Muscle of leg (tissue), 11 donors: ENCODE results near the gene MMEL1. TPM values are rescaled to one million over a fixed set of nuclear protein-coding genes. Genes with fewer than 3 reads are reported as not detected.

Experiments used
- DNase-seq: peaks from one replicate; pipeline ENCODE4 v3.0.0; 2013
- H3K27ac ChIP-seq: one replicate; pipeline ENCODE4 v1.5.1; 2013; ENCODE audit warnings: mild to moderate bottlenecking, low read length, control low read depth
- H3K27me3 ChIP-seq: one replicate; pipeline ENCODE4 v1.6.1; 2013; ENCODE audit warnings: low read length; ENCODE audit not compliant: control insufficient read depth, insufficient read depth
- H3K36me3 ChIP-seq: one replicate; pipeline ENCODE4 v1.6.1; 2013; ENCODE audit warnings: low read length; ENCODE audit not compliant: control insufficient read depth, insufficient read depth
- H3K4me1 ChIP-seq: one replicate; pipeline ENCODE4 v1.6.1; 2013; ENCODE audit warnings: low read length; ENCODE audit not compliant: control insufficient read depth, insufficient read depth
- H3K4me3 ChIP-seq: one replicate; pipeline ENCODE4 v1.5.1; 2013; ENCODE audit warnings: low read length, control low read depth
- H3K9me3 ChIP-seq: replicated peaks from 2 replicates; pipeline ENCODE4 v1.6.1; 2013; ENCODE audit warnings: low read depth, low read length; ENCODE audit not compliant: control insufficient read depth
- WGBS: methylation state at CpG from one replicate; pipeline ENCODE4 v1.1.5; 2013; ENCODE audit warnings: missing lambda C conversion rate; ENCODE audit not compliant: insufficient coverage; 5-methylcytosine and 5-hydroxymethylcytosine counted together
- polyA plus RNA-seq, 8 donors: library from polyadenylated mRNA; unstranded; fragments of 120-200 nt; gene quantifications; one replicate each; pipeline versions ENCODE4 v1.2.1 to v1.2.3, GENCODE V29; 2013; ENCODE audit warnings: inconsistent platforms in 1 of 8, low replicate concordance in 1 of 8; ENCODE audit not compliant: insufficient read length in 8 of 8, insufficient read depth in 1 of 8
- total RNA-seq: library from RNA; stranded (reverse); fragments of 120-200 nt; gene quantifications from one replicate; pipeline ENCODE4 v1.2.4, GENCODE V29; 2013

MMEL1 gene
- total and polyA plus RNA-seq, 9 donors = 0.29 to 1.2 (median 0.61) TPM

DNA sequence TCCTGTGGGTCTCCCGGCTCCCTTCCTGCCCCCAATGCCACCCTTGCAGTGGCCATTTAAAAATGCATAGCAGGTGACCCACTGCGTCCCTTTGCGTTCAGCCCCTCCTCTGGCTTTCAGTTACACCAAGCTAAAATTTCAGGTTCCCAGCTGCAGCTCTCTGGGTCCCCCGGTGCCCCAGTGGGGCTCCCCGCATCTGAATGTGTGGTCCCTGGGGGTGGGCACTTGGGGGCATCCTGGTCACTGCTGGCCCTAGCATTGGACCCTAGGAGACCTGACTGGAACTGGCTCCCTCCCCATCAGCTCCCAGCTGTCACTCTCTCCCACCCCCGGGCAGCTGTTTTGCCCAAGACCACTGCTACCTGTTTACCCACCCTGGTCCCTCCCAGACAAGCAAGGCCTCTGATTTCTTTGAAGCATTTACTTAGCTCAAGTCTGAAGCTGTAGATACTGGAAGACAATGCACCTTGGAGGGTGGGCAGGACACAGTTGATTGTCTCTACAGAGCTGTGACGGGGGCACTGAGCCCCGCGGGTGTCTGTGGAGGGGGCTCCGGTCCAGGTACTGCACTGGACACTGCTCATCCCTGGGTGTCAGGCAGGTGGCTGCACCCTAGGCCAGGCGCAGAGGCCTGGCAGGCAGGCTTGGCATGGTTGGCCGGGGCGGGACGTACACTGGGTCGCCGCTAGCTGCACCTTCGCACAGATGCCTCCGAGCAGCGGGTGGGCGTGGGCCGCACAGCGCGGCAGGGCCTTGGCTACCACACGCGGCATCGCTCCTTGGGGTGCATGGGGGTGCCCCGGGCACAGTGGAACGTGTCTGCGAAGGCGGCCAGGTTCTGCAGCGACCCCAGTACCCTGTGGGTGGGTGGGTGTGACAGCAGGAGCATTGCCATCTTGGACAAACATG is 42.3 kb downstream of the MMEL1 start:
- Histone ChIP-seq H3K27me3 (no peaks in the 10 kb centered on the region), H3K4me1 (peaks cover 24% of the 10 kb centered on the region), H3K4me3 (no peak overlapping the region), H3K36me3 (peaks cover 6% of the 10 kb centered on the region), H3K27ac (no peak overlapping the region), H3K9me3 (no peaks in the 10 kb centered on the region)
- 92% methylated on average over 21 of the region's 31 CpGs for WGBS
- DNase-seq = no peak

DNA sequence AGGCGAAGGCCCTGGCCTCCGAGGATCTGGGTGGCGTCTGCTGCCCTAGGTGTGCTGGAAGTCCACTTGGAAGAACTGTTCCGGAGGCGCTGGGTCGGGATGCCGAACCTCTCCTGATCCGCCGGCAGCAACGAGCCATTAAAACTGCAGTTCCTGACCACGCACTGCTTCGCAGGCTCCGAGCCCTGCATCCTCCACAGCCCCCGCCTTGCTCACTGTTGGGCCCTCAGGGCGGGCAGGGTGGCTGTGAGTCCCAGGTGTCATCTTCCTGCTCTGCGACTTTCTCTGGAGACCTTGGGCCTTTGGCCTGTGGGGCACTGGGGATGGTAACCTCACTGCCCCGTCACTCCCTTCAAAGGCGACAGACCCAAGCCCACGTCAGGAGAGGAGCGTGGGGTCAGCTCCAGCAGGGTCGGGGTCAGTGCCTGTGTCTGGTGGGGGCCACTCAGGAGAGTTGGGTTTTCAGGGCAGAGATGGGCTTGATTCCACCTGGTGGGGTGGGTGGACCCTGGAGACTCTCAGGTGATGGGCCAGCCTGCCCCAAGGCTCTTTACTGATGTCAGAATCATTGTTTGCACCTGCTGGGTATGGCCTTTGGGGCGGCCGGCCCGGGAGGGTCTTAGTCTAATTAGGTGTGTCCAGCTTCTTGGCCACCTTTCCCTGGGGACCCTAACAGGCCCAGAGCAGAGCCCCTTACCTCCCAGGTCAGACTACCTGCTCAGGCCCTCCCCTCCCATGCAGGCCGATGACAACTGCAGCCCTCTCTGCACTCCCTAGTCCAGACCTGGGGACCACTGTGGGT is 43.2 kb downstream of the MMEL1 start:
- 90% methylated on average over 22 of the region's 25 CpGs for WGBS

DNA sequence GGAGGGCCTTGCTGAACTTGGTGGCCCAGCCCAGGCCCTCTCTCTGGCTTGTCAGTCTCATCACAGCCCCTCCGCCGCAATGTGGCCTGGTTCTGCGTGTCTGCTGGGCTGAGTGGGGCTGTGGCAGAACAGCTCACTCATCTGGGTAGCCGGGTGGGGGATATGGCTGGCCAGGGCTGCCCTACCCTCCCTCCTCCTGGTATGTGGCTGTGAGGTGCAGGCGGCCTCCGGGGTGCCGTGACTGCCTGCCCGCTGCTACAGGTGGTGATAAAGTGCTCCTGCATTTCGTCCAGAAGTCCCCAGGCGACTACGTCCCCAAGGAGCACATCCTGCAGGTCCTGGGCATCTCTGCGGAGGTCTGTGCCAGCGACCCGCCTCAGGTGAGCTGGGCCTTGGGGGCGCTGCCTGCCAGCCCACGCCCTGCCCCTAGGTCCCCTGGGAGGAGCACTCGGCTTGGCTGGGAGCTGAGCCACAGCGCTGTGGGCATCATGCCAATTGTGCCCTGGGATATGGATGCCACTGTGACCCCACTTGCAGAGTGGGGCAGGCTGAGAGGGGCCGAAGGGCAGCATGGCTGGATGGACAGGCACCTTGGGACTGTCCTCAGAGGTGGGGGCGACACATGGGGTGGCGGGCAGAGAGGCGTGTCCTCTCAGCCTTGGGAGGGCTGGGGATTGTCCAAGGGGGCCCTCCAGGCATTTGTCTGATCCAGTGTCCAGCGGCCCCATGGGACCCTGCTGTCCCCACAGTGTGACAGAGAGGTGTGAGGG is 44.0 kb downstream of the MMEL1 start:
- Histone ChIP-seq H3K27ac (no peak overlapping the region), H3K4me1 (peaks cover 28% of the 10 kb centered on the region), H3K9me3 (no peaks in the 10 kb centered on the region), H3K27me3 (no peaks in the 10 kb centered on the region), H3K4me3 (no peak overlapping the region), H3K36me3 (peaks cover 6% of the 10 kb centered on the region)
- WGBS = 84% methylated on average over 15 of the region's 23 CpGs
- no peak for DNase-seq

More for the DNA sequence above, 43.2 kb downstream of the MMEL1 start:
- no peaks in the 10 kb centered on the region for H3K9me3 ChIP-seq
- no peak overlapping the region for H3K4me3 ChIP-seq
- peaks cover 6% of the 10 kb centered on the region for H3K36me3 ChIP-seq
- no peak for DNase-seq
- H3K27me3 ChIP-seq = no peaks in the 10 kb centered on the region
- H3K27ac ChIP-seq = no peak overlapping the region
- H3K4me1 ChIP-seq = peaks cover 32% of the 10 kb centered on the region

DNA sequence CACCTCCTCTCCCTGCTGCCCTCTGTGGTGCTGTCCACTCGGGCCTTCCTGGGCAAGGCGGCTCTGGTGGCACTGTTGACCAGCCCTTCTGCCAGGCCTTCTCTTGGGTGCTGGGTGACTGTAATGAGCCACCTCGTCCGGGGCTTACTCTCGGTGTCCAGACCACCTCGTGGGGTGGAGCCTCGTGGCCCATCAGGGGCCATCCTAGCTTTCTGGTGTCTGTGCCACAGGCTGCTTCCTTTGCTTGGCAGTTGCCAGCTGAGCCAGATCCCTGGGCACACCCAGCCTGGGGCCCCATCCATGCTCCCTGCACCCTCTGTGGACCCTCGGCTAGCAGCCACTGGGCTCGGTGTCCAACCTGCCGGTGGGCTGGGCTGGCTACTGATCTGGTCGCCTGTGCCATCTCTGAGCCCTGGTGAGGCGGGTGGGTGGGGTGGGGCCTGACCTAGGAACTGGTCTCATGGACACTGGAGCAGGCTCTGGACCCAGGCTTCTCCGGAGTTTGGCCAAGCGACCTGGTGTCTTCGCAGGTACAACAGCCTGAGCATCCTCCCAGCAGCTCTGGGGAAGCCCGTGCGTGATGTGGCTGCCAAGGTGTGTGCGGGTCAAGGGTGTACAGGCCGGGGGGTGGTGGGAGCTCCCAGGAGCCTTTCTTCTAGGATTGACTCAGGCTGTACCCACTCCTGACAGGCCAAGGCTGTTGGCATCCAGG is 44.8 kb downstream of the MMEL1 start:
- no peaks in the 10 kb centered on the region for H3K9me3 ChIP-seq
- H3K27ac ChIP-seq = no peak overlapping the region
- no peak for DNase-seq
- H3K4me3 ChIP-seq = no peak overlapping the region
- H3K27me3 ChIP-seq = no peaks in the 10 kb centered on the region
- H3K36me3 ChIP-seq = peaks cover 6% of the 10 kb centered on the region
- WGBS = 76% methylated on average over 18 of the region's 19 CpGs
- peaks cover 25% of the 10 kb centered on the region for H3K4me1 ChIP-seq

DNA sequence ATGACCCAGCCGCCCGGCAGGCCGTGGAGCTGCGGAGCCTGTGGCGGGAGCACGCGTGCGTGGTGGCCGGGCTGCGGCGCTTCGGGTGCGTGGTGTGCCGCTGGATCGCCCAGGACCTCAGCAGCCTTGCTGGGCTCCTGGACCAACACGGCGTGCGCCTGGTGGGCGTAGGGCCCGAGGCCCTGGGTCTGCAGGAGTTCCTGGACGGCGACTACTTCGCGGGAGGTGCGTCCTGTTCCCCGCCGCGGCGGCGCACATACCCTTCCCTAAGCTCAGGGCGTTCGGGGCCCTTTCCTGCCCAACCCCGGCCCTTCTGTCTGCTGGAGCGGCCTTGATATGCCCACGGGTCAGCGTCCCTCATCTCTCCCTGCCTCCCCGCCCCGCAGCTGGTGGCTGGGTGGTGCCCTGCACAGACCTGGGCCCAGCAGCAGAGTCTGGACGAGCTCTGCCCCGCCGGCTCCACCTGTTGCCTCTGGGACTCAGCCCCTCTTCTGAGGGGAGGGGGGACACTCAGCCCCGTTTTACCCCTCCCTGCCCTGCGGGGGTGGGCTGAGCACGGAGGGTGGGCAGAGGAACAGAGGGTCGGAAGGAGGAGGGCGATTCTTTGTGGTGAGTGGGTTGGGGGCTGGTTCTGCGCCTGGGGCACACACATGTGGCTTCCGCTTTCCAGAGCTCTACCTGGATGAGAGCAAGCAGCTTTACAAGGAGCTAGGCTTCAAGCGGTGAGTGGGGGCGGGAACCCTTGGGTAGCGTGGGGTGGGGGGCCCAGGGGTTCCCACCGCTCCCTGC is 45.6 kb downstream of the MMEL1 start:
- DNase-seq = peak; percentile 51
- WGBS = 2% methylated on average over 46 of the region's 52 CpGs
- H3K36me3 ChIP-seq = peaks cover 6% of the 10 kb centered on the region
- peaks cover 25% of the 10 kb centered on the region for H3K4me1 ChIP-seq
- H3K27me3 ChIP-seq = no peaks in the 10 kb centered on the region
- H3K27ac ChIP-seq = no peak overlapping the region
- peak overlapping the region; percentile 64 for H3K4me3 ChIP-seq
- no peaks in the 10 kb centered on the region for H3K9me3 ChIP-seq

DNA sequence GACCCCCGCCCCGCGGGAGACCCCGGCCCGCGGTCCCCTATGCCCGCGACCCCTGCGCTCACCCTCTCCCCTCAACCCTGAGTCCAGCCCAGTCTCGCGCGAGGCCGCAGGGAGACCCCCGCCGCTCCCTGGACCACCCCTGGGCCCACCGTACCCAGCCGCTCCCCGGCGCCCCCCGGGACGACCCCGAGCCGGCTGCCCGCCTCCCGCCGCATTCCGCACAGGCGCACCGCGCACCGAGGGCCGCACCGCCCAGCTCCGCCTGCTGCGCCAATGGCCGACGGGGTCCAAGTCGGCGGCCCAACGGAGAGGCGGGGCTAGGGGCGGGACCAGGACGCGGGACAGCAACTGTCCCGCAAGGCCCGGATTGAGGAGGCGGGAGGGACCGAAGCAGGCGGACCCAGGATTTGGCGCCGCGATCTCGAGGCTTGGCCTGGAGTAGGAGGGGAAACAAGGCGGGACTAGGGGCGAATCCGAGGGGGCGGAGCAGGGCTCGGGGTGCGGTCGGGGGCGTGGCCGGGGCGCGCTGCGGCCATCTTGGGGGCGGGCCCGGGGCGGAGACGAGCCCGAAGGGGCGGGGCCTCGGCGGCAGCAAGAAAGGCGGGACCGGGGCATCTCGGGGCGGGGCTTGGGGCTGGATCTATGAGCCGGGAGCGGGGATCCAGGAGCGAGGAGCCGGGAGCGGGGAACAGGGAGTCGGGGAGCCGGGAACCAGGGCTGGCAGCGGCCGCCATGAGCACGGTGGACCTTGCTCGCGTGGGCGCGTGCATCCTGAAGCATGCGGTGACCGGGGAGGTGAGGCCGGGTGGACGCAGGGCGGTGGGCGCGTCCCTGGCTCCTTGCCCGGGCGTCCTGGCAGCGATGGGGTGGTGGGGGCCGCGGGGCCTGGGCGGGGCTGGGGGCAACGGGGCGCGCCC is 46.4 kb downstream of the MMEL1 start, which contains the start of gene PRXL2B:
PRXL2B (plus strand) TSS at position 624 of the 917 bp plus-strand sequence; CDS start at position 733, 109 bp downstream.
- peaks cover 25% of the 10 kb centered on the region for H3K4me1 ChIP-seq
- WGBS = under 1% methylated on average over 95 of the region's 107 CpGs
- H3K36me3 ChIP-seq = peaks cover 6% of the 10 kb centered on the region

DNA sequence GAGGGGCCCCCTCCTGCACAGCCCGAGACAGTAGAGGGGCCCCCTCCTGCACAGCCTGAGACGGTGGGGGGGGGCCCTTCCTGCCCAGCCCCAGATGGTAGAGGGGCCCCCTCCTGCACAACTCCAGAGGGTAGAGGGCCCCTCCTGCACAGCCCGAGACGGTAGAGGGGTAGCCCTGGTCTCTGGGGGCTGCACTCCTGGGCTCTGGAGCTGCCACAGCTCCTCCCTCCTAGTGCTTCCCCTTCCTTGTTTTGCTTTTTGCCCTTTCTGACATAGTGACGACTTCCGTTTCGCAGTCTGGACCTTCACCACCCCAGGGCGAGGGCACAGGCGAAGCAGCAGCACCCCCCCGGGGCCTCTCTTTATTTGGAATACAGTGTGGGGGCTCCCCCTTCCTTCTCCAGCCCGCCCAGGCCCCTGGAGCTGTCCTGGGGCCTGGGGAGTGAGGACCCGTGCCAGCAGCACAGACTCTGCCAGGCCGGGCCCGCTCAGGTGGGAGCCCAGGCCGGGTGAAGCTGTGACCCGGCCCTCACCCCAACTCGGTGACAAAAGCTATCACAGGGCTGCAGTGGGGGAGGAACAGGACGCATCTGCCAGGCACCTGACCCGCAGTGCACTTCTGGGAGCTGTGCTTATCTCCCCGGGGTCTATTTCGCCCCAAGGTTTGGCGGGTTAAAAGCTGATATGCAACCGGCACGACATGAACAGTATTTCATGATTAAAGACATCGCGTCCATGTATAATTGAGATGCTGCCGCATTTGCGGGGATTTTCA is 47.3 kb downstream of the MMEL1 start:
- peaks cover 25% of the 10 kb centered on the region for H3K4me1 ChIP-seq
- WGBS = 0% methylated on average over 16 of the region's 28 CpGs

More for the DNA sequence above, 46.4 kb downstream of the MMEL1 start, which contains the start of gene PRXL2B:
- Histone ChIP-seq H3K9me3 (no peaks in the 10 kb centered on the region), H3K27ac (peak within 1 kb of the TSS; percentile 92), H3K27me3 (no peaks in the 10 kb centered on the region), H3K4me3 (peak within 1 kb of the TSS; percentile 64)
- peak; percentile 100 for DNase-seq

More for the DNA sequence above, 47.3 kb downstream of the MMEL1 start:
- Histone ChIP-seq H3K27me3 (no peaks in the 10 kb centered on the region), H3K9me3 (no peaks in the 10 kb centered on the region), H3K27ac (peak overlapping the region; percentile 92), H3K36me3 (peaks cover 6% of the 10 kb centered on the region), H3K4me3 (peak overlapping the region; percentile 64)
- DNase-seq = peak; percentile 81
